Measurements from ENCODE around the gene PAPSS1.

- no peak for TF ChIP-seq POLR2A (IDR thresholded peaks at IDR 0.05)
- TF ChIP-seq CTCF (IDR thresholded peaks at IDR 0.05), result no peak
Measured at GRCh38 chr4:107577743-107578142, 142.3 kb downstream of the PAPSS1 start.
